Measurements from ENCODE around the gene ATP6V1B1.

Gene ATP6V1B1

DNA sequence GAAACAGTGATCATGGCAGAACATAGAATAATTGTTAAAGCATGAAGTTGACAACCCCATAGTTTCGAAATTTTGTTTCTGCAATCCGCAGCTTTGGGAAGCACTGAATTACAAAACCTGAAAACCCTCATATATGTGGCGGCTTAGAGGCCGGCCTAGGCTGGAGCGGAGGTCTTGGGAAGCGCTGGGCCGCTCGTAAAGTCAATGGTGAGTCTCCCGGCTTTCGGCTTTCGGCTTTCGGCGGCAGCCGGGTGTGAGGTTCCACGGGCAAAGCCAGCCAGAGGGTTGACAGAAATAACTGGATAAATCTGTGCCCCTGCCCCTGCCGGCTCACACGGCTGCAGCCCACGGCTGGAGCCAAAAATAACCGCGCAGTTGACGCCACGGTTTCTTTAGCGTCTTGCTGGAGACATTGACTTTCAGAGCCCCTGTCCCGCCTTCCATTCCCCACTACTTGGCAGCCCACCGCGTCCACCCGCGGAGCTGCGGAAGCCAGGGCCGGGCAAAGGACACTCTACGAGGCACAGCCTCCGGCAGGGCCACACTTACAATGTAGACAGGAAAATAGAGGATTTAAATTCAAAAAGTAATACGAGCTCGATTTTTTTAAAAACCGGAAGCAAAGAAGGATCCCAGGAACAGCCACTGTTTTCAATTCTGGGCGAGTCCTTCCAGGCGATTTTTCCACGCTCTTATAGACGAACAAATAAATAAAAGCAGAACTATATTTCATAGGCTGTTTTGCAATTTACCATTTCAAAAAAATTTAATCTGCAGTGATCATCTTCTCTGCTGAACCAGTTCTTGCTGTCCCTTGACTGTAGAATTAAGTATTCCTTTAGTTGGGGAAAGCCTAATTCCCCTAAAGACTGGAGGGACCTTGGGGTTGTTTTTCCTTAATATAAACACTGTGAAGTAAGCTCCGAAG is 28.3 kb upstream of the ATP6V1B1 start:
- whole genome bisulfite sequencing, 2 experiments = 3 to 4% methylated on average over 39 to 40 of the region's 40 CpGs
- Histone ChIP-seq H3K9me3 (ENCODE audit: control insufficient read depth, low read length) (no peaks in the 10 kb centered on the region), H3K27me3 (ENCODE audit: control insufficient read depth, insufficient read depth, low read length, poor library complexity, severe bottlenecking) (peaks cover 100% of the 10 kb centered on the region), H3K27ac (ENCODE audit: insufficient read depth, low read depth, low read length, poor library complexity, severe bottlenecking) (no peak overlapping the region), H3K4me1 (ENCODE audit: control insufficient read depth, insufficient read depth, low read length) (peaks cover 6% of the 10 kb centered on the region), H3K36me3 (ENCODE audit: control insufficient read depth, insufficient read depth, low read length) (no peaks in the 10 kb centered on the region), H3K4me3 (ENCODE audit: insufficient read depth, low read depth, low read length) (no peak overlapping the region)

DNA sequence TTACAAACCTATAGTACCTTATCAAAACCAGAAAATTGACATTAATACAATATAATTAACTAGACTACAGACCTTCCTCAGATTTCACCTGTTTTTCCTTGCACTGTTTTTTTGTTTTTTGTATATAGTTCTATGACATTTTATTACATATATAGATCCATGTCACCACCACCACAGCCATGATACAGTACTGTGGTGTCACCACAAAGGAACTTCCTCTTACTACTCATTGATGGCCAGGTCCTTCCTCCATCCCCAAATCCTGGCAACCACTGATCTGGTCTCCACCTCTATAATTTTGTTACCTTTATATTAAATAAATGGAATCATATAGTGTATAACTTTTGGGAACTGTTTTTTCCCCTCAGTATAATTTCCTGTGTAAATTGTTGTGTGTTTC is 19.4 kb upstream of the ATP6V1B1 start:
- Histone ChIP-seq H3K27ac (ENCODE audit: insufficient read depth, low read depth, low read length, poor library complexity, severe bottlenecking) (no peak overlapping the region), H3K36me3 (ENCODE audit: control insufficient read depth, insufficient read depth, low read length) (no peaks in the 10 kb centered on the region), H3K4me1 (ENCODE audit: control insufficient read depth, insufficient read depth, low read length) (no peaks in the 10 kb centered on the region), H3K27me3 (ENCODE audit: control insufficient read depth, insufficient read depth, low read length, poor library complexity, severe bottlenecking) (peaks cover 18% of the 10 kb centered on the region), H3K9me3 (ENCODE audit: control insufficient read depth, low read length) (no peaks in the 10 kb centered on the region), H3K4me3 (ENCODE audit: insufficient read depth, low read depth, low read length) (no peak overlapping the region)

DNA sequence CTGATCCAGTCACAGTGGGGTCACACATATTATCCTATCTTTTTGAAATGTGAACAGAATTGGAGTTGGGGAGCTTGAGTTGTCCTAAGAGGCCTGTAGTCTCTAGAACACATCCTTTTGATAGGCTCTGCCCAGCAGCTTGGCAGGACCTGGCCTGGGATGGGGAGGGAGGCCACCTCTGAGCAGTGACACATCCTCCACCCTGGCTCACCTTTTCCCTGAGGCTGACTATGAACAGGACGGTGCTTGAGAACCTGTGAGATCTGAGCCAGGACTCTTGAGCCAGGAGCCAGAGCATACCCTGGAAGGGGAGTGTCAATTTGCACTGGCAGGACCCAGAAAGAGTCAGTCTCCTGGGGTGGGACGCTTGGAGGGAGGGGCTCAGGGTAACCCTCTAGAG is 17.7 kb upstream of the ATP6V1B1 start:
- H3K4me1 ChIP-seq (ENCODE audit: control insufficient read depth, insufficient read depth, low read length) = peaks cover 12% of the 10 kb centered on the region
- no peaks in the 10 kb centered on the region for H3K9me3 ChIP-seq (ENCODE audit: control insufficient read depth, low read length)
- no peak overlapping the region for H3K4me3 ChIP-seq (ENCODE audit: insufficient read depth, low read depth, low read length)
- H3K27me3 ChIP-seq (ENCODE audit: control insufficient read depth, insufficient read depth, low read length, poor library complexity, severe bottlenecking) = peaks cover under 1% of the 10 kb centered on the region
- H3K27ac ChIP-seq (ENCODE audit: insufficient read depth, low read depth, low read length, poor library complexity, severe bottlenecking) = no peak overlapping the region
- 65 to 67% methylated on average over 2 of the region's 2 CpGs for WGBS, 2 experiments
- no peaks in the 10 kb centered on the region for H3K36me3 ChIP-seq (ENCODE audit: control insufficient read depth, insufficient read depth, low read length)

DNA sequence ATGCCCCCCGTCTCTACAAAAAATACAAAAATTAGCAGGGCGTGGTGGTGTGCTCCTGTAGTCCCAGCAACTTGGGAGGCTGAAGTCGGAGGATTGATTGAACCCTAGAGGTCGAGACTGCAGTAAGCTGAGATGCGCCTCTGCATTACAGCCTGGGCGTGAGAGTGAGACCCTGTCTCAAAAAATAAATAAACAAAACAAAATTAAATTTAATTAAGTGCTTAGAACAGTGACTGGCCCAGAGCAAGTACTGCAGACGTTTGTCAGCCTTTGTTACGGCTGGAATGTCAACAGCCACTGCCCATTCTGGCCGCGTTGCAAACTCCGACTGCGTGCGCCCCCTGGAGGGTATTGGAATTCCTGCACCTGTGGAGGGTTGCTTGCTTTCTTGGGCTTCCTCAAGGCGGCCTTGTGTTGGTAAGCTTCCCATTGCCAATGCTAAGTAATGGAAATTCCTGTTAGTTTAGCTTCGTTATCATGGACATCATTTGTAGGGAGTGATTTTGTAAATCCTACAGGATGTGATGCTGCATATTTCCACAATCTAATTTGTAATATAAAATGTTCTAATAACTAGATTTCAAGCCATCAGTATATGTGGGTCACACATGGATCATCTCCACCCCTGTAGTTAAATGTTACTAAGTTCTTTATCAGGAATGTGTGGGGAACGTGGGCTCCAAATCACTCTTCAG is 15.9 kb upstream of the ATP6V1B1 start:
- Histone ChIP-seq H3K27ac (ENCODE audit: insufficient read depth, low read depth, low read length, poor library complexity, severe bottlenecking) (no peak overlapping the region), H3K27me3 (ENCODE audit: control insufficient read depth, insufficient read depth, low read length, poor library complexity, severe bottlenecking) (no peaks in the 10 kb centered on the region), H3K4me1 (ENCODE audit: control insufficient read depth, insufficient read depth, low read length) (peaks cover 13% of the 10 kb centered on the region), H3K9me3 (ENCODE audit: control insufficient read depth, low read length) (no peaks in the 10 kb centered on the region), H3K36me3 (ENCODE audit: control insufficient read depth, insufficient read depth, low read length) (no peaks in the 10 kb centered on the region), H3K4me3 (ENCODE audit: insufficient read depth, low read depth, low read length) (no peak overlapping the region)
- WGBS, 2 experiments = 32% methylated on average over 16 of the region's 16 CpGs

DNA sequence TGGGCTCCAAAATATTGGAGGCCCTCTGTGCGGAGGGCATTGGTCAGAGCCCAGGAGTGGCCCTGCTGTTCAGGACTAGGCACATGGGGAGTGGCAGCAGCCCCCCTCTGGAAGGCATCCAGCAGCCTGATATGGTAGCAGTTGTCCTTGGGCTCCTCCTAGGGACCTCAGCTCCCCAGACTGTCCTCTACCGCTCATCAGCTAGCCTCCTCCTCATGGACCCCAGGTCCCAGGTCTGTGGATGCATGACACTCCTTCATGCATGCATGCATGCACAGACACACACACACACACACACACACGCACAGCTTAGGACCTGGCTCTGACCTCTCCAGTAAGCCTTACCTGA is 15.4 kb upstream of the ATP6V1B1 start:
- no peaks in the 10 kb centered on the region for H3K36me3 ChIP-seq (ENCODE audit: control insufficient read depth, insufficient read depth, low read length)
- no peaks in the 10 kb centered on the region for H3K9me3 ChIP-seq (ENCODE audit: control insufficient read depth, low read length)
- H3K4me3 ChIP-seq (ENCODE audit: insufficient read depth, low read depth, low read length) = no peak overlapping the region
- H3K27me3 ChIP-seq (ENCODE audit: control insufficient read depth, insufficient read depth, low read length, poor library complexity, severe bottlenecking) = no peaks in the 10 kb centered on the region
- WGBS, 2 experiments = 88 to 97% methylated on average over 3 of the region's 3 CpGs
- peaks cover 13% of the 10 kb centered on the region for H3K4me1 ChIP-seq (ENCODE audit: control insufficient read depth, insufficient read depth, low read length)
- H3K27ac ChIP-seq (ENCODE audit: insufficient read depth, low read depth, low read length, poor library complexity, severe bottlenecking) = no peak overlapping the region

DNA sequence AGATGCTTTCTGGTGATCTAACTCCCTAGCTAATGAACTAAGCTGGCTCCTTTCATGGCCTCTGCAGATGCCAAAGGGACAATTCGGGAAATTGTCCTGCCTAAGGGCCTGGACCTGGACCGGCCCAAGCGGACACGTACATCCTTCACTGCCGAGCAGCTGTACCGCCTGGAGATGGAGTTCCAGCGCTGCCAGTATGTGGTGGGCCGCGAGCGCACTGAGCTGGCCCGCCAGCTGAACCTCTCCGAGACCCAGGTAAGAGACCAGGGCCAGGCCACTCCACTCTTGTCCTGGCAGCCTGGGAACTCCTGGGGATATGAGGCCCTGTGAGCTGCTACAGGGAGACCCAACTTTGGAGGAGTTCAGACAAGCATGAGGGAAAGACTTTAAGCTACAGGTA is 14.7 kb upstream of the ATP6V1B1 start:
- Histone ChIP-seq H3K9me3 (ENCODE audit: control insufficient read depth, low read length) (no peaks in the 10 kb centered on the region), H3K4me3 (ENCODE audit: insufficient read depth, low read depth, low read length) (no peak overlapping the region), H3K4me1 (ENCODE audit: control insufficient read depth, insufficient read depth, low read length) (peaks cover 13% of the 10 kb centered on the region), H3K36me3 (ENCODE audit: control insufficient read depth, insufficient read depth, low read length) (no peaks in the 10 kb centered on the region), H3K27me3 (ENCODE audit: control insufficient read depth, insufficient read depth, low read length, poor library complexity, severe bottlenecking) (no peaks in the 10 kb centered on the region), H3K27ac (ENCODE audit: insufficient read depth, low read depth, low read length, poor library complexity, severe bottlenecking) (no peak overlapping the region)
- WGBS, 2 experiments = 94 to 96% methylated on average over 12 of the region's 12 CpGs

DNA sequence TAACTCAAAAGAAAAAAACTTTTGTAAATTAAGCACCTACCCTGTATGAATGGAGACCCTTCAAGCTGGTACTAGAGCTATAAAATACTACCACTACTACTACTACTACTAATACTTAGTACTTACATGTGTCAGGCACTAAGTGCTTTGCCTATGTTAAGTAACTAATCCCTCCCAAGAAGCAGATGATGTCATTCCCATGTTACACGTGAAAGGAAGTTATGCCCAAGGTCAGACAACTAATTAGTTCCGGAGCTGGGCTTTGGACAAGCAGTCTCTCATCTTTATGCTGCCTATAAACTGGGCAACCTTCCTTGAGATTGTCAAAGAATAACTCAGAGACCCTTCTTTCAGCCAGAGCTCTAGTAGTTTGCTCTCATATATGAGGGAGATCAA is 13.9 kb upstream of the ATP6V1B1 start:
- Histone ChIP-seq H3K9me3 (ENCODE audit: control insufficient read depth, low read length) (no peaks in the 10 kb centered on the region), H3K4me1 (ENCODE audit: control insufficient read depth, insufficient read depth, low read length) (peaks cover 13% of the 10 kb centered on the region), H3K36me3 (ENCODE audit: control insufficient read depth, insufficient read depth, low read length) (no peaks in the 10 kb centered on the region), H3K27me3 (ENCODE audit: control insufficient read depth, insufficient read depth, low read length, poor library complexity, severe bottlenecking) (no peaks in the 10 kb centered on the region), H3K27ac (ENCODE audit: insufficient read depth, low read depth, low read length, poor library complexity, severe bottlenecking) (no peak overlapping the region), H3K4me3 (ENCODE audit: insufficient read depth, low read depth, low read length) (no peak overlapping the region)
- WGBS, 2 experiments = 65 to 76% methylated on average over 2 of the region's 2 CpGs

DNA sequence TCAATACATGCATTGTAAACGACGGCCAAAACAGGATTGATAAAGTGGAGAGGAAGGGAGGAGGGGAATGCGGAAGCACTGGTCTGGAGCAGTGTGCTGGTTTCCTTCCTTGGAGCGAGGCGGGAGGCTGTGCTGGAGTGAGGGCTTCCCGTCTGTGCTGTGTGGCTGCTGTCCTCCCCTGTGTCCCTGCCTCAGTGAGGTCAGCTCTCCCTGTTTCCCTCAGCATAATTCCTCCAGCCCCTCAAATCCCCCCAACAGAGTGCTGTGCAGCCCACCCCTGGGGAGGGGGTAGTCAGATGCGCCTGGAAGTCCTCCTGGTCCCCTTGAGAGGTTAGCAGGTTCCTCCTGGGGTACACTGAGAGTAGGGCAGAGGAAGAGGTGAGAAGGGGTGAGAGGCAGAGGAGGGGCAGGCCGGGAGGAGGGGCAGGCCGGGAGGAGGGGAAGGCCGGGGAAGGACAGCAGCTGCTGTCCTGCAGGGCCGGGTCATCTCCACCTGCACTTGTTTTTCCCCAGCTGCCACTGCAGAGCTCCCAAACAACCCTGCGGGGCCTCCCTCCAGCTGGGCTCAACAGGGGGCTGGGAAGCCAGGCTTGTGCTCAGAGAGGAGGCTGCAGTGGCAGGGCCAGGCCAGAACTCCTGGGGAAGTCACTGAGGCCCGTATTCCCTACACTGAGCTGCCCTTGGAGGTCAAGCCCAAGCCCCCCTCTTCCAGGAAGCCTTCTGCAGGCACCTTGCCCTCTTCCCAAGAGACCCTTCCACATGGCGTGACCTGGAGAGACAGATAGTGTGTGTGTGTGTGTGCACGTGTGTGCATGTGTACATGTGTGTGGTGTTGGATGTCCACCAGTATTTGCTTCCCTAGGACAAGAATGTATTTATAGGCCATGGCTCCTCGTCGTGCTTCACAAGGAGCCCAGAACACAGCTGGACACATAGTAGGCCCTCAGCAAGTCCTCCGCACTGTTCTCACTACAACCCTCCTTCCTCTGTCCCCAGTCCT is 13.2 kb upstream of the ATP6V1B1 start:
- WGBS, 2 experiments = 54 to 55% methylated on average over 18 of the region's 18 CpGs
- Histone ChIP-seq H3K36me3 (ENCODE audit: control insufficient read depth, insufficient read depth, low read length) (no peaks in the 10 kb centered on the region), H3K4me1 (ENCODE audit: control insufficient read depth, insufficient read depth, low read length) (peaks cover 13% of the 10 kb centered on the region), H3K4me3 (ENCODE audit: insufficient read depth, low read depth, low read length) (no peak overlapping the region), H3K27ac (ENCODE audit: insufficient read depth, low read depth, low read length, poor library complexity, severe bottlenecking) (no peak overlapping the region), H3K27me3 (ENCODE audit: control insufficient read depth, insufficient read depth, low read length, poor library complexity, severe bottlenecking) (no peaks in the 10 kb centered on the region), H3K9me3 (ENCODE audit: control insufficient read depth, low read length) (no peaks in the 10 kb centered on the region)

DNA sequence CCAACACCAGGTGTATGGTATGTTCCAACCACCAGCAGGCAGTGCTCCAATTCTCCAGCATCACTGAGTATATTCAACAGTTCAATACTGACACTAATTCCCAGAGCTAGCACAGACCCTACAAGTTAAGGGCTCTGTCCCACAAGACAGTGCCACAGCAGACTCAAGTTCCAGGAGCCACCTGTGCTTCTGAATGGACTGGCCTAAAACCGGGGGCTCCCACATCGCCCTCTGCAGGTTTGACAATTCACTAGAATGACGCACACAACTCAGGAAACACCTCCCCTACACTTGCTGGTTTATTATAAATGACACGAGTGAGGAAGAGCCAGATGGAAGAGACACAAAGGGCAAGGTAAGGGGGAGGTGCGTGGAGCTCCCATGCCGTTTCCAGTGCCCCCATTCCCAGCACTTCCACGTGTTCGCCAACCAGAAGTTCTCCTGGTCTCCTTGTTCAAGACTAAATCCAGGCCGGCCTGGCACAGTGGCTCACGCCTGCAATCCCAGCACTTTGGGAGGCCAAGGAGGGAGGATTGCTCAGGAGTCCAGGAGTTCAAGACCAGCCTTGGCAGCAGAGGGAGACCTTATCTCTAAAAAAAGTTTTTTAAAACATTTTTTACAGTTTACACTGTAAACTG is 12.2 kb upstream of the ATP6V1B1 start:
- Histone ChIP-seq H3K36me3 (ENCODE audit: control insufficient read depth, insufficient read depth, low read length) (no peaks in the 10 kb centered on the region), H3K9me3 (ENCODE audit: control insufficient read depth, low read length) (no peaks in the 10 kb centered on the region), H3K27ac (ENCODE audit: insufficient read depth, low read depth, low read length, poor library complexity, severe bottlenecking) (no peak overlapping the region), H3K4me3 (ENCODE audit: insufficient read depth, low read depth, low read length) (no peak overlapping the region), H3K4me1 (ENCODE audit: control insufficient read depth, insufficient read depth, low read length) (peaks cover 13% of the 10 kb centered on the region), H3K27me3 (ENCODE audit: control insufficient read depth, insufficient read depth, low read length, poor library complexity, severe bottlenecking) (no peaks in the 10 kb centered on the region)
- 69 to 71% methylated on average over 10 of the region's 10 CpGs for WGBS, 2 experiments
